K562 (cell line): ENCODE data around the gene ANKRD11. TPM values are rescaled to one million over a fixed set of nuclear protein-coding genes. Genes with fewer than 3 reads are reported as not detected.

Experiments used
- ATAC-seq: fragments of 200-7000 bp; cut with Tn5 transposase; 3 replicates; pipeline ENCODE4 v1.9.1; 2020; ENCODE audit warnings: moderate library complexity
- BruUV-seq: library from RNA; stranded (reverse); fragments of 400-500 nt; replicated peaks from 2 replicates; lab custom pipeline; 2021; lab: Mats Ljungman, UMichigan
- CTCF ChIA-PET: fragments of 300-600 bp; formaldehyde crosslinking; extraction: SDS; loops from one replicate; lab custom pipeline; 2021; ENCODE audit warnings: low intra/inter-chr PET ratio; lab: Yijun Ruan, JAX
- POLR2A ChIA-PET: fragments of 300-600, 350-650 bp; sonication (Branson Sonifier 250); formaldehyde crosslinking; extraction: SDS; loops from one replicate; lab custom pipeline; 2021; ENCODE audit warnings: antibody characterized with exemption, inconsistent platforms; lab: Yijun Ruan, JAX
- DNase-seq, 4 experiments: peaks; one replicate each; pipeline versions ENCODE4 v3.0.0 to v3.0.0-alpha.2; 2011 to 2018; ENCODE audit warnings: low spot score in 3 of 4, mixed read lengths in 3 of 4; ENCODE audit errors: extremely low read depth in 1 of 4
- FAIRE-seq: peaks from 2 replicates; lab custom pipeline; 2011; peaks lifted over from hg19 to GRCh38; lab: Jason Lieb, UNC
- H2AFZ ChIP-seq: 2 replicates; pipeline ENCODE4 v1.6.0; 2011; ENCODE audit warnings: low read depth, low read length, control low read depth, inconsistent platforms
- H3K27ac ChIP-seq: fragments of 200-600 bp; 3 replicates; pipeline ENCODE4 v1.8.0; 2011; ENCODE audit warnings: low read depth, mild to moderate bottlenecking, control low read depth, inconsistent platforms, low read length, moderate library complexity, mixed read lengths; ENCODE audit errors: extremely low read depth
- H3K27me3 ChIP-seq, 2 experiments: fragments of 300-600 bp in 1 of 2; 2 replicates in 1 of 2; 3 replicates in 1 of 2; pipeline versions ENCODE4 v1.6.0 to v1.8.0; 2011; ENCODE audit warnings: inconsistent platforms in 2 of 2, low read length in 2 of 2, mild to moderate bottlenecking in 1 of 2, mixed read lengths in 1 of 2, moderate library complexity in 1 of 2; ENCODE audit not compliant: control insufficient read depth in 2 of 2, insufficient read depth in 2 of 2
- H3K36me3 ChIP-seq: fragments of 300-600 bp; 3 replicates; pipeline ENCODE4 v1.8.0; 2011; ENCODE audit warnings: mild to moderate bottlenecking, low read length, inconsistent platforms; ENCODE audit not compliant: control insufficient read depth, insufficient read depth
- H3K4me1 ChIP-seq, 2 experiments: fragments of 200-600 bp in 1 of 2; replicated peaks in 1 of 2; 2 replicates in 1 of 2; 3 replicates in 1 of 2; pipeline versions ENCODE4 v1.5.1 to v1.8.0; 2011; ENCODE audit warnings: inconsistent platforms in 2 of 2, low read length in 2 of 2, mild to moderate bottlenecking in 1 of 2, mixed read lengths in 1 of 2, moderate library complexity in 1 of 2; ENCODE audit not compliant: control insufficient read depth in 2 of 2, insufficient read depth in 2 of 2
- H3K4me2 ChIP-seq: 2 replicates; pipeline ENCODE4 v1.6.1; 2011; ENCODE audit warnings: low read length, control low read depth, inconsistent platforms, mixed read lengths; ENCODE audit not compliant: insufficient read depth
- H3K4me3 ChIP-seq: fragments of 200-600 bp; sonication (generic), shearing (Covaris generic); 2 replicates; pipeline ENCODE4 v1.5.1; 2016; ENCODE audit warnings: control low read depth, inconsistent platforms
- H3K79me2 ChIP-seq: fragments of 200-600 bp; 3 replicates; pipeline ENCODE4 v1.8.0; 2011; ENCODE audit warnings: low read length, inconsistent platforms; ENCODE audit not compliant: control insufficient read depth, insufficient read depth
- H3K9ac ChIP-seq, 2 experiments: 2 replicates each; pipeline versions ENCODE4 v1.6.0 to v1.6.1; 2011; ENCODE audit warnings: low read depth in 2 of 2, low read length in 2 of 2, control low read depth in 1 of 2, inconsistent platforms in 1 of 2, mild to moderate bottlenecking in 1 of 2, mixed read lengths in 1 of 2; ENCODE audit not compliant: insufficient read depth in 1 of 2
- H3K9me1 ChIP-seq: one replicate; pipeline ENCODE4 v1.6.0; 2011; ENCODE audit warnings: inconsistent platforms, mild to moderate bottlenecking, low read length, moderate library complexity; ENCODE audit not compliant: control insufficient read depth, insufficient read depth
- H3K9me3 ChIP-seq: replicated peaks from 2 replicates; pipeline ENCODE4 v1.5.1; 2011; ENCODE audit warnings: low read depth, low read length, inconsistent platforms; ENCODE audit not compliant: control insufficient read depth, insufficient read depth
- H4K20me1 ChIP-seq: replicated peaks from 2 replicates; pipeline ENCODE4 v1.6.1; 2011; ENCODE audit warnings: low read length, inconsistent platforms, mixed read lengths; ENCODE audit not compliant: control insufficient read depth, insufficient read depth
- ADNP ChIP-seq: fragments of 200-800 bp; sonication (Bioruptor generic); IDR thresholded peaks from 2 replicates; pipeline ENCODE4 v1.6.1; 2016; ENCODE audit warnings: missing genetic modification characterization, missing compliant biosample characterization
- BCOR ChIP-seq: fragments of 450-650 bp; IDR thresholded peaks from 2 replicates; pipeline ENCODE4 v1.6.1; 2016
- CBFA2T2 ChIP-seq: fragments of 450-650 bp; conservative IDR thresholded peaks from 2 replicates; pipeline ENCODE4 v1.6.1; 2017; ENCODE audit warnings: mild to moderate bottlenecking
- CBFA2T3 ChIP-seq: fragments of 450-650 bp; IDR thresholded peaks from 2 replicates; pipeline ENCODE4 v1.6.1; 2017
- ESRRA ChIP-seq: fragments of 450-650 bp; IDR thresholded peaks from 2 replicates; pipeline ENCODE4 v1.6.1; 2014; ENCODE audit warnings: low read depth, mild to moderate bottlenecking, moderate library complexity, borderline replicate concordance
- FOXP1 ChIP-seq: sonication (generic); formaldehyde crosslinking; IDR thresholded peaks from 2 replicates; pipeline ENCODE4 v1.8.0; 2022; ENCODE audit warnings: mild to moderate bottlenecking, missing genetic modification reagents
- NCOA2 ChIP-seq, 2 experiments: fragments of 450-650 bp; IDR thresholded peaks; 2 replicates each; pipeline ENCODE4 v1.6.1; 2018; ENCODE audit warnings: mild to moderate bottlenecking in 2 of 2, moderate library complexity in 1 of 2; ENCODE audit not compliant: partially characterized antibody in 2 of 2
- NELFE ChIP-seq: IDR thresholded peaks from 2 replicates; pipeline ENCODE4 v1.6.1; 2011; ENCODE audit warnings: mild to moderate bottlenecking; ENCODE audit not compliant: insufficient read depth, insufficient read length
- NFIX ChIP-seq: fragments of 250-450 bp; sonication (Bioruptor Pico); IDR thresholded peaks from 2 replicates; pipeline ENCODE4 v1.4.0; 2020; ENCODE audit warnings: low read depth, mild to moderate bottlenecking, moderate library complexity
- NR3C1 ChIP-seq: sonication (generic); formaldehyde crosslinking; IDR thresholded peaks from 2 replicates; pipeline ENCODE4 v1.8.1; 2022; ENCODE audit warnings: missing genetic modification reagents
- PTTG1 ChIP-seq: fragments of 450-650 bp; IDR thresholded peaks from 2 replicates; pipeline ENCODE4 v1.6.1; 2016; ENCODE audit warnings: low read depth, mild to moderate bottlenecking, missing genetic modification characterization, missing compliant biosample characterization
- RCOR1 ChIP-seq, 2 experiments: IDR thresholded peaks; 2 replicates each; pipeline ENCODE4 v1.6.1; 2012; ENCODE audit warnings: low read depth in 2 of 2, low read length in 2 of 2, borderline replicate concordance in 1 of 2, improper control_type of control experiment in 1 of 2
- SRSF9 ChIP-seq: fragments of 200-400 bp; formaldehyde crosslinking; IDR thresholded peaks from 2 replicates; pipeline ENCODE4 v1.6.1; 2017; ENCODE audit warnings: low read depth, low read length, borderline replicate concordance
- ZC3H11A ChIP-seq: IDR thresholded peaks from 2 replicates; pipeline ENCODE4 v1.6.1; 2012; ENCODE audit warnings: low read depth, low read length, improper control_type of control experiment
- ZC3H8 ChIP-seq: fragments of 450-650 bp; IDR thresholded peaks from 2 replicates; pipeline ENCODE4 v1.6.1; 2017
- ZKSCAN3 ChIP-seq: fragments of 250-450 bp; sonication (Bioruptor Pico); IDR thresholded peaks from 2 replicates; pipeline ENCODE4 v1.4.0; 2020
- ZNF12 ChIP-seq: sonication (generic); formaldehyde crosslinking; IDR thresholded peaks from 2 replicates; pipeline ENCODE4 v1.4.0; 2020; ENCODE audit warnings: mild to moderate bottlenecking, missing genetic modification reagents
- ZNF583 ChIP-seq: fragments of 250-450 bp; sonication (Bioruptor Pico); IDR thresholded peaks from 2 replicates; pipeline ENCODE4 v1.4.0; 2020
- WGBS: fragments of 100-300 bp; shearing (Covaris generic); methylation state at CpG from one replicate; pipeline ENCODE4 v1.1.6; 2016; ENCODE audit warnings: low coverage, mixed read lengths; ENCODE audit not compliant: insufficient coverage; ENCODE audit errors: missing lambda C conversion rate; 5-methylcytosine and 5-hydroxymethylcytosine counted together
- in situ Hi-C: fragments of 300-500 bp; cut with MboI; formaldehyde crosslinking; loops from 4 replicates; pipeline ENCODE4 v1.15.0; 2018; ENCODE audit warnings: inconsistent platforms, mixed read lengths
- intact Hi-C: fragments of 100-400 bp; cut with micrococcal nuclease; formaldehyde crosslinking; loops from 2 replicates; pipeline ENCODE4 v1.14.2; 2022
- polyA plus RNA-seq, 8 experiments: library from polyadenylated mRNA; depleted of rRNA in 4 of 8; stranded (reverse) in 5 of 8; unstranded in 3 of 8; fragments of >200 nt; fragmentation: Nextera tagmentation in 2 of 8; fragmentation: Illumina TruSeq in 1 of 8; extraction: Ambion mirVana in 2 of 8; extraction: Trizol in 1 of 8; gene quantifications; 2 replicates each; pipeline versions ENCODE4 v1.2.1 to v1.2.3, GENCODE V29; 2011 to 2014; ENCODE audit warnings: inconsistent platforms in 1 of 8, missing spikeins in 1 of 8
- total RNA-seq, 7 experiments: library from RNA; depleted of rRNA in 6 of 7; stranded (reverse); fragments of >200 nt in 6 of 7; fragmentation: Illumina TruSeq in 2 of 7; extraction: Trizol in 2 of 7; gene quantifications; 2 replicates each; pipeline versions ENCODE4 v1.2.1 to v1.2.3, GENCODE V29; 2011 to 2021; ENCODE audit warnings: low replicate concordance in 1 of 7
- TF ChIP-seq, protein P1 (sequence below), 3 experiments: IDR thresholded peaks in 2 of 3; conservative IDR thresholded peaks in 1 of 3; 2 replicates each; pipeline ENCODE4 v1.5.1; 2011 to 2012; ENCODE audit warnings: low read length in 3 of 3, mild to moderate bottlenecking in 3 of 3, control low read depth in 2 of 3, improper control_type of control experiment in 1 of 3, inconsistent platforms in 1 of 3, low read depth in 1 of 3, mixed read lengths in 1 of 3, moderate library complexity in 1 of 3; ENCODE audit not compliant: insufficient read depth in 2 of 3
- TF ChIP-seq, protein P2 (sequence below), 2 experiments: fragments of 150-350 bp in 1 of 2; IDR thresholded peaks; 2 replicates each; pipeline ENCODE4 v1.6.1; 2012 to 2016; ENCODE audit warnings: low read depth in 2 of 2, low read length in 2 of 2, mild to moderate bottlenecking in 1 of 2, moderate library complexity in 1 of 2

ANKRD11 gene
- total and polyA plus RNA-seq, 9 of the 15 experiments (the other 6 are each of a cell fraction or from before 2014, with no cell fraction given), result 4.7 to 126 (median 31.7) TPM

DNA sequence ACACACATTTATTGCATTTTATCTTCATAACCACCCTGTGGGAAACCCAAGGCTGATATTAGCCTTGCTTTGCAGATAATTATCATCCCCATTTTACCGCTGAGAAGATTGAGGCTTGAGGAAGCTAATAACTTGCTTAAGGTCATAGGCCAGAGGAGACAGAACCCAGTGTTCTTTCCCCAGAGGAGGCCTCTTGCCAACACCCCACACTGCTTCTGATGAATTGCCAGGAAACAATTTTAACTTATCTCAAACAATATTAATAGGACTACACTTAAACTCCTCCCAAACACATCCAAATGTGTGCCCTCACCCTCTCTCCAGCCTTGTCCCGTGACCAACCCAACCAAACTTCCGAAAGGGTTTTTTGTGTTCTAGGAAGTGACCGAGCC is 15.7 kb upstream of the ANKRD11 start:
- Histone ChIP-seq H3K9ac (peak overlapping the region; percentile 89 to 93; a peak in 3 of 4 replicates), H2AFZ (peak overlapping the region; percentile 84), H3K36me3 (peaks cover 9% of the 10 kb centered on the region; the same call in 2 of the 3 replicates), H3K9me3 (no peaks in the 10 kb centered on the region), H3K27me3 (no peaks in the 10 kb centered on the region; a peak in 1 of 5 replicates), H3K4me1 (peaks cover 36 to 72% of the 10 kb centered on the region in 2 experiments; a peak in 4 of 5 replicates), H3K9me1 (no peaks in the 10 kb centered on the region), H3K79me2 (peaks cover 53% of the 10 kb centered on the region), H3K27ac (peak overlapping the region; percentile 90), H3K4me2 (peak overlapping the region; percentile 84), H3K4me3 (peak overlapping the region; percentile 77; the same call in 1 of the 2 replicates), H4K20me1 (no peaks in the 10 kb centered on the region; the same call in 1 of the 2 replicates)
- WGBS, result 9% methylated on average over 4 of the region's 4 CpGs
- DNase-seq, result peak in 1 of 4 experiments; percentile 34
- peak; percentile 11 for FAIRE-seq
- BruUV-seq, result no TSS peak
- CTCF ChIA-PET, result no interaction called here
- POLR2A ChIA-PET, result interaction anchor here (1.4 to 2.0 kb wide), 2 partner anchors 10 to 11 kb away, joined by 5 to 9 read pairs; no protein-coding TSS in a partner anchor
- intact Hi-C loops (loop anchor here (5.0 to 10.0 kb wide), 4 partner anchors 51 to 694 kb away; partner anchors contain the start of genes APRT and ZNF778), in situ Hi-C loops (no loop called here)
- ATAC-seq, result no peak
- TF ChIP-seq CBFA2T3 (no peak), BCOR (peak; percentile 92), ZNF12 (CRISPR knock-in tag) (no peak), ESRRA (peak; percentile 84), FOXP1 (CRISPR knock-in tag) (no peak), NELFE (no peak), NR3C1 (no peak), ZC3H11A (no peak), PTTG1 (tag) (no peak; the same call in 1 of the 2 replicates), SRSF9 (no peak), NCOA2 (IDR thresholded peaks at IDR 0.05; ENCODE audit: partially characterized antibody in 2 of 2) (no peak), RCOR1 (IDR thresholded peaks at IDR 0.05; ENCODE audit: borderline replicate concordance in 1 of 2, low read depth in 2 of 2, low read length in 2 of 2) (peak in 1 of 2 experiments; percentile 41; a peak in 2 of 4 replicates), NFIX (no peak), ZC3H8 (no peak), ZNF583 (no peak), ZKSCAN3 (CRISPR knock-in tag) (no peak), CBFA2T2 (no peak), ADNP (peak; percentile 91)
- TF ChIP-seq, protein P1, sequence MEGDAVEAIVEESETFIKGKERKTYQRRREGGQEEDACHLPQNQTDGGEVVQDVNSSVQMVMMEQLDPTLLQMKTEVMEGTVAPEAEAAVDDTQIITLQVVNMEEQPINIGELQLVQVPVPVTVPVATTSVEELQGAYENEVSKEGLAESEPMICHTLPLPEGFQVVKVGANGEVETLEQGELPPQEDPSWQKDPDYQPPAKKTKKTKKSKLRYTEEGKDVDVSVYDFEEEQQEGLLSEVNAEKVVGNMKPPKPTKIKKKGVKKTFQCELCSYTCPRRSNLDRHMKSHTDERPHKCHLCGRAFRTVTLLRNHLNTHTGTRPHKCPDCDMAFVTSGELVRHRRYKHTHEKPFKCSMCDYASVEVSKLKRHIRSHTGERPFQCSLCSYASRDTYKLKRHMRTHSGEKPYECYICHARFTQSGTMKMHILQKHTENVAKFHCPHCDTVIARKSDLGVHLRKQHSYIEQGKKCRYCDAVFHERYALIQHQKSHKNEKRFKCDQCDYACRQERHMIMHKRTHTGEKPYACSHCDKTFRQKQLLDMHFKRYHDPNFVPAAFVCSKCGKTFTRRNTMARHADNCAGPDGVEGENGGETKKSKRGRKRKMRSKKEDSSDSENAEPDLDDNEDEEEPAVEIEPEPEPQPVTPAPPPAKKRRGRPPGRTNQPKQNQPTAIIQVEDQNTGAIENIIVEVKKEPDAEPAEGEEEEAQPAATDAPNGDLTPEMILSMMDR (IDR thresholded peaks at IDR 0.05 in 2 of 3, conservative IDR thresholded peaks at IDR 0.05 in 1 of 3; ENCODE audit: insufficient read depth in 2 of 3, low read depth in 1 of 3, low read length in 3 of 3), result no peak
- TF ChIP-seq, protein P2, sequence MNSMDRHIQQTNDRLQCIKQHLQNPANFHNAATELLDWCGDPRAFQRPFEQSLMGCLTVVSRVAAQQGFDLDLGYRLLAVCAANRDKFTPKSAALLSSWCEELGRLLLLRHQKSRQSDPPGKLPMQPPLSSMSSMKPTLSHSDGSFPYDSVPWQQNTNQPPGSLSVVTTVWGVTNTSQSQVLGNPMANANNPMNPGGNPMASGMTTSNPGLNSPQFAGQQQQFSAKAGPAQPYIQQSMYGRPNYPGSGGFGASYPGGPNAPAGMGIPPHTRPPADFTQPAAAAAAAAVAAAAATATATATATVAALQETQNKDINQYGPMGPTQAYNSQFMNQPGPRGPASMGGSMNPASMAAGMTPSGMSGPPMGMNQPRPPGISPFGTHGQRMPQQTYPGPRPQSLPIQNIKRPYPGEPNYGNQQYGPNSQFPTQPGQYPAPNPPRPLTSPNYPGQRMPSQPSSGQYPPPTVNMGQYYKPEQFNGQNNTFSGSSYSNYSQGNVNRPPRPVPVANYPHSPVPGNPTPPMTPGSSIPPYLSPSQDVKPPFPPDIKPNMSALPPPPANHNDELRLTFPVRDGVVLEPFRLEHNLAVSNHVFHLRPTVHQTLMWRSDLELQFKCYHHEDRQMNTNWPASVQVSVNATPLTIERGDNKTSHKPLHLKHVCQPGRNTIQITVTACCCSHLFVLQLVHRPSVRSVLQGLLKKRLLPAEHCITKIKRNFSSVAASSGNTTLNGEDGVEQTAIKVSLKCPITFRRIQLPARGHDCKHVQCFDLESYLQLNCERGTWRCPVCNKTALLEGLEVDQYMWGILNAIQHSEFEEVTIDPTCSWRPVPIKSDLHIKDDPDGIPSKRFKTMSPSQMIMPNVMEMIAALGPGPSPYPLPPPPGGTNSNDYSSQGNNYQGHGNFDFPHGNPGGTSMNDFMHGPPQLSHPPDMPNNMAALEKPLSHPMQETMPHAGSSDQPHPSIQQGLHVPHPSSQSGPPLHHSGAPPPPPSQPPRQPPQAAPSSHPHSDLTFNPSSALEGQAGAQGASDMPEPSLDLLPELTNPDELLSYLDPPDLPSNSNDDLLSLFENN (IDR thresholded peaks at IDR 0.05; ENCODE audit: low read depth in 2 of 2, low read length in 2 of 2), result no peak
